ENCODE results near the gene AGRP. TPM values are rescaled to one million over a fixed set of nuclear protein-coding genes. Genes with fewer than 3 reads are reported as not detected.
A peak's percentile ranks its signal among the peaks of the same experiment; 100 is the strongest.

Gene AGRP
- total and polyA plus RNA-seq, 5 donors from 2014 or later: not detected

DNA sequence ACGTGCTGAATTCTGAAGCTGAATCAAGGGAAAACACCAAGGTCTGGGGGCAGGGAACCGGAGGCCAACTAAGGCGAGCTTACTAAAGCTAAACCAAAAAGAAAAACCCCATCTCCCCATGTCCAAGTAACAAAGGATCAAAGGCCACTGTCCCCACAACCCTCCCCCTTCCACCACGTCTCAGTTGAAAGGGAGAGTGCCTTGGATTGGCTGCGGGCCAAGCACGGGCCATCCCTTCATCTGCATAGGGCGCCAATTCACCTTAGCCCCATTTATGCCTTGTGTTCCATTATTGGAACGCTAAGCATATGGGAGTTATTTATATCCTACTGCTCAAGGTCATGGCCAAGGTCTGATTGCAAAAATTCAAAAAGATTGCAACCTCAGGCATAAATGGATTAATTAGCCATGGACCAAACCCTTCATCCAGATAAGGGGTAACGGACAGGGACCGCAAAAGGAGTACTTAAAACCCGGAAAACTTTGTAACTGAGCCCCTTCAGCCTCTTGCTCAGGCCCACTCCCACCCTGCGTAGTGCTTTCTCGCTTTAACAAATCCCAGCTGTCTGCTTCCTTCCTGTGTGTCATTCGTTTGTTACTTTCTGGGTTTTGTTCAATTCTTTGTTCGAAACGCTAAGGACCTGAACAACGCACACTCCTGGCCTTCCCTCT is 1.6 kb downstream of the AGRP start:
- Histone ChIP-seq H3K9me3 (ENCODE audit: control insufficient read depth in 2 of 2, low read length in 2 of 2) (no peaks in the 10 kb centered on the region), H3K27ac (ENCODE audit: insufficient read depth, low read length, poor library complexity, severe bottlenecking) (peak overlapping the region; percentile 98), H3K36me3 (ENCODE audit: control insufficient read depth, insufficient read depth, low read length) (peaks cover 14% of the 10 kb centered on the region), H3K4me1 (ENCODE audit: control insufficient read depth, insufficient read depth, low read length, poor library complexity, severe bottlenecking) (peaks cover 37% of the 10 kb centered on the region), H3K27me3 (ENCODE audit: control insufficient read depth, insufficient read depth, low read length) (no peaks in the 10 kb centered on the region), H3K4me3 (ENCODE audit: low read depth, low read length) (peak overlapping the region; percentile 95)
- Mint-ChIP-seq H3K27ac (peak overlapping the region; percentile 98 to 100 (median 99)), H3K27me3 (peaks cover 6% of the 10 kb centered on the region), H3K4me1 (peaks cover 10 to 64% (median 36%) of the 10 kb centered on the region in 4 donors), H3K36me3 (peaks cover 3% of the 10 kb centered on the region), H3K4me3 (peak overlapping the region; percentile 97 to 99 (median 99)), H3K9me3 (no peaks in the 10 kb centered on the region)
- DNase-seq (peak; percentile 22 to 64 (median 32)), ATAC-seq (ENCODE audit: low read depth in 2 of 2) (no peak)

DNA sequence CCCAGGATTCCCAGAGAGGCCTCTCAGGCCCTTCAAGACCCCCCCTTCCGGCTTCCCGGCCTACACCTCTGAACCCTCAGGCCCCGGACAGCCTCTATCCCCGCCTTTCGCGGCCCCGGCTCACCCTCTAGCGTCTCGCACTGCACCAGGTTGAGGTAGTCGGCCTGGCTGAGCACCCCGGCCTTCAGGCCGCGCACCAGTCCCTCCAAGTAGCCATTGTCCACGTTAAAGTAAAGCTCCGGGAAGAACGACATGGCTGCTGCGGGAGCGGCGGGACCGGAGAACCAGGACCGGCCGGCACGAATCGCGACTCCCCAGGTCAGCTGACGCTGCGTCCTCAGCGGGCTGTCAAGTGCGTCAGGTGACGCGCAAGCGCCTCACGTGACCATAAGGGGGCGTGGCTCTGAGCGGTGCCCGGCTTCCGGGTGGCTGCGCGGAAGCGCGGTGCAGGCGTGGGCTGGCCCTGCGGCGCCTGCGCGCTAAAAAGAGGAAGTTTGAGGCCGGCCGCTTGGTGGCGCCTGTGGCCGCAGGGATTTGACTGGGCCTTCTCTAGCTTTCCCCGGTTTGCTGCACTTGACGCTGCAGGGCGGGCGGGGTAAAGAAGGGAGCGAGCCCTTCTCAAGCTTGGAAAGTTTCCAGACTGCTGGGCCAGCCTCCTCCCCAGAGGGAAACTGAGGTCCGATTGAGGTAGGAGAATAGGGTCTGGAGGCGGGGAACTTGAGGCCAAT is 2.4 kb downstream of the AGRP start, which contains the start of gene ATP6V0D1:
Gene ATP6V0D1, minus strand, starts transcription at position 325 of the 728 bp plus-strand sequence. Its CDS starts 71 bp downstream, at position 254.
- H3K4me3 Mint-ChIP-seq: peak within 1 kb of the TSS; percentile 97 to 99 (median 99)
- H3K4me1 Mint-ChIP-seq: peaks cover 10 to 71% (median 37%) of the 10 kb centered on the region in 4 donors
- peaks cover 12% of the 10 kb centered on the region for H3K36me3 ChIP-seq (ENCODE audit: control insufficient read depth, insufficient read depth, low read length)
- H3K27me3 Mint-ChIP-seq: peaks cover 6% of the 10 kb centered on the region
- H3K4me1 ChIP-seq (ENCODE audit: control insufficient read depth, insufficient read depth, low read length, poor library complexity, severe bottlenecking): peaks cover 37% of the 10 kb centered on the region
- H3K36me3 Mint-ChIP-seq: peaks cover 3% of the 10 kb centered on the region
- H3K4me3 ChIP-seq (ENCODE audit: low read depth, low read length): peak within 1 kb of the TSS; percentile 95
- peak within 1 kb of the TSS; percentile 98 for H3K27ac ChIP-seq (ENCODE audit: insufficient read depth, low read length, poor library complexity, severe bottlenecking)
- H3K27me3 ChIP-seq (ENCODE audit: control insufficient read depth, insufficient read depth, low read length): no peaks in the 10 kb centered on the region
- H3K9me3 ChIP-seq (ENCODE audit: control insufficient read depth in 2 of 2, low read length in 2 of 2): no peaks in the 10 kb centered on the region
- DNase-seq (peak; percentile 99), ATAC-seq (ENCODE audit: low read depth in 2 of 2) (peak; percentile 87 to 91)
- no peaks in the 10 kb centered on the region for H3K9me3 Mint-ChIP-seq
- peak within 1 kb of the TSS; percentile 98 to 100 (median 99) for H3K27ac Mint-ChIP-seq

DNA sequence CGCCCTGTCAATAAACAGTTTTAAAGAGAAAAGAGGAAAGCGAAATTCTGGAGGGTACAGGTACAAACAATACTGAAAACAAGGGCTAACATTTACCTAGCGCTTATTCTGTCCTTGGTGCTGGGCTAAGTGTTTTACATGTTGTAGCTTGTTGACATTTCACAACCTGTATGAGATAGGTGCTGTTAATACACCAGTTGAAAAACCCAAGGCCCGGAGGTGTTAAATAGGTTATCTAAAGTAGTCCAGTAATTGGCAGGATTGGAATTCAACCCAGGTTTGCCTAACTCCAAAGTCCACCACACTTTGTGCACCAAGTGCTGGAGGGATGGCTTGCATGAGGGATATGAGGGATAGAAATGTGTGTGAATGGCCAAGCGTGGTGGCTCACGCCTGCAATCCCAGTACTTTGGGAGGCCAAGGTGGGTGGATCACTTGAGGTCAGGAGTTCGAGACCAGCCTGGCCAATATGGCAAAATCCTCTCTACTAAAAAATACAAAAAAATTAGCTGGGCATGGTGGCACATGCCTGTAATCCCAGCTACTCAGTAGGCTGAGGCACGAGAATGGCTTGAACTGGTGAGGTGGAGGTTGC is 5.3 kb downstream of the AGRP start:
- no peak overlapping the region for H3K27ac ChIP-seq (ENCODE audit: insufficient read depth, low read length, poor library complexity, severe bottlenecking)
- no peaks in the 10 kb centered on the region for H3K9me3 ChIP-seq (ENCODE audit: control insufficient read depth in 2 of 2, low read length in 2 of 2)
- no peak overlapping the region for H3K4me3 ChIP-seq (ENCODE audit: low read depth, low read length)
- H3K4me1 ChIP-seq (ENCODE audit: control insufficient read depth, insufficient read depth, low read length, poor library complexity, severe bottlenecking): peaks cover 32% of the 10 kb centered on the region
- Mint-ChIP-seq H3K27ac (peak overlapping the region in 2 of 3 donors; percentile 13 to 41), H3K27me3 (peaks cover 6% of the 10 kb centered on the region), H3K9me3 (no peaks in the 10 kb centered on the region), H3K4me1 (peaks cover 10 to 77% (median 47%) of the 10 kb centered on the region in 4 donors), H3K4me3 (peak overlapping the region; percentile 48 to 87 (median 61)), H3K36me3 (peaks cover 11% of the 10 kb centered on the region)
- no peak for ATAC-seq (ENCODE audit: low read depth in 2 of 2)
- no peaks in the 10 kb centered on the region for H3K27me3 ChIP-seq (ENCODE audit: control insufficient read depth, insufficient read depth, low read length)
- no peak for DNase-seq
- H3K36me3 ChIP-seq (ENCODE audit: control insufficient read depth, insufficient read depth, low read length): peaks cover 10% of the 10 kb centered on the region

DNA sequence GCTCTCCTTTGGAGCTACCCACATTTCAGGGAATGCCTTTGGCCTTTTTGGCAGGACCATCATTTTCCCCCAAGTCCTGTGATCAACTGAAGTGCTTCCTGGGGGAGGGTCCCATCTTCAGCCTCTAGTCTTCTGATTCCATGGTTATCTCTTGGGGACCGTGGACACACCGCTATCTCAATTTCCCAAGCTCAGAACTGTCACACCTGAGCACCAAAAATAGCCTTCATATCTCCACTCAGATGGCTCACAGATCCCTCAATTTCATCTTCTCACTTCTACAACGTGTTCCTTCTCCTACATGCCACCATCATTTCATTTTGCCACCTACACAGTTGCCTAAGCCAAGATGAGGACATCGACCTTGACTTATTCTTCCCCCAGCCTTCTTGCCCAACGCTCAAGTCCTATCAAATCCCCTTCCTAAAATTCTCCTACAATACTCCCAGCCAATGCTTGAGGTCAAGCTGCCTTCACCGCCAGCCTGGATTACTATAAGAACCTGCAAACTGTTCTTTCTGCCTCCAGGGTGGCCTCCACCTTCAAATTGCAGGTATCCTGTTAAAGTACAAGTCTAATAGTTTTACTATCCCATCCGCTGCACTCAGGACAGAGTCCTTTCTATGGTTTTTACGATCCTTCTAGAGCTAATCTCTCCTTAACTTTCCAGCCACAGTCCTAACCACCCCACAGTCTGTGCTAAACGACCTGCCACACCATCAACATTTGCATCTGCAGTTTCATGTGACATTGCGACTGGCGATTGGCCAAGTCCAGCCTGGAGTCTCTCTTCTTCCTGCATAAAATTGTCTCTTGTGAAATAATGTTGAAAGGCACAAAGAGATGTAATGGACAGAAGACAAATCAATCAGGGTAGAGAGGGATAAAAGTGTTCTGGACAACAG is 8.5 kb downstream of the AGRP start:
- Histone ChIP-seq H3K36me3 (ENCODE audit: control insufficient read depth, insufficient read depth, low read length) (peaks cover 10% of the 10 kb centered on the region), H3K27ac (ENCODE audit: insufficient read depth, low read length, poor library complexity, severe bottlenecking) (no peak overlapping the region), H3K9me3 (ENCODE audit: control insufficient read depth in 2 of 2, low read length in 2 of 2) (no peaks in the 10 kb centered on the region), H3K4me3 (ENCODE audit: low read depth, low read length) (no peak overlapping the region), H3K27me3 (ENCODE audit: control insufficient read depth, insufficient read depth, low read length) (no peaks in the 10 kb centered on the region), H3K4me1 (ENCODE audit: control insufficient read depth, insufficient read depth, low read length, poor library complexity, severe bottlenecking) (peaks cover 8% of the 10 kb centered on the region)
- peaks cover 8 to 74% (median 46%) of the 10 kb centered on the region in 4 donors for H3K4me1 Mint-ChIP-seq
- H3K27ac Mint-ChIP-seq: peak overlapping the region in 1 of 3 donors; percentile 59
- peaks cover 15% of the 10 kb centered on the region for H3K36me3 Mint-ChIP-seq
- ATAC-seq (ENCODE audit: low read depth in 2 of 2) (no peak), DNase-seq (no peak)
- no peaks in the 10 kb centered on the region for H3K9me3 Mint-ChIP-seq
- H3K27me3 Mint-ChIP-seq: no peaks in the 10 kb centered on the region
- H3K4me3 Mint-ChIP-seq: peak overlapping the region in 1 of 4 donors; percentile 3

DNA sequence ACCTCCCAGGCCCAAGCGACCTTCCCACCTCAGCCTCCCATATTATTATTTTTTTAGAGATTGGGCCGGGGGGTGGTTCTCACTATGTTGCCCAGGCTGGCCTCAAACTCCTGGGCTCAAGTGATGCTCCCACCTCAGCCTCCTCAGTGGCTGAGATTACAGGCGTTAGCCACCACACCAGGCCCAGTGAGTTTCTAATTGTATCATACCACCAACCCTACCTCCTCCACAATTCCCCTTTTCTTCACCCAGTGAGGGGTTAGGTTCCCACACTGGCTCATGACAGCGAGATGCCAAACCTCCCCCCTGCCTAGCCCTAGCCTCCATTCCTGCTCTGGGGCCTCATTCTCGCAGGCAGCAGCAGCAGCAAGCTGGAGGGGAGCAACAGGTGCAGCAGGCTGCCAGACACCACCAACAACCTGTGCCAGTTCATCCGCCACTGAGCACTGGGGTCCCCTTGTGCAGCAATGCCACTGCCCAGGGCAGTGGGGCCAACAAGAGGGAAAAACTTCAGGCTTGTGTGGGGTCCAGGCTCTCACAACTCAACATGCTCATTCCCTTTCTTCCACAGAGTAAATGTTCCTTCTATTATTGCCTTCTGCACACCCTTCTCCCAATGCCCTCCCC is 11.5 kb downstream of the AGRP start:
- no peak for DNase-seq
- no peak overlapping the region for H3K4me3 ChIP-seq (ENCODE audit: low read depth, low read length)
- no peaks in the 10 kb centered on the region for H3K9me3 ChIP-seq (ENCODE audit: control insufficient read depth in 2 of 2, low read length in 2 of 2)
- H3K27ac ChIP-seq (ENCODE audit: insufficient read depth, low read length, poor library complexity, severe bottlenecking): no peak overlapping the region
- H3K4me1 ChIP-seq (ENCODE audit: control insufficient read depth, insufficient read depth, low read length, poor library complexity, severe bottlenecking): no peaks in the 10 kb centered on the region
- no peaks in the 10 kb centered on the region for H3K27me3 Mint-ChIP-seq
- ATAC-seq (ENCODE audit: low read depth in 2 of 2): no peak
- no peaks in the 10 kb centered on the region for H3K27me3 ChIP-seq (ENCODE audit: control insufficient read depth, insufficient read depth, low read length)
- H3K4me1 Mint-ChIP-seq: peaks cover 6 to 63% (median 37%) of the 10 kb centered on the region in 4 donors
- H3K4me3 Mint-ChIP-seq: peak overlapping the region in 1 of 4 donors; percentile 39
- peaks cover 10% of the 10 kb centered on the region for H3K36me3 ChIP-seq (ENCODE audit: control insufficient read depth, insufficient read depth, low read length)
- H3K27ac Mint-ChIP-seq: peak overlapping the region in 2 of 3 donors; percentile 36 to 76
- H3K9me3 Mint-ChIP-seq: no peaks in the 10 kb centered on the region
- H3K36me3 Mint-ChIP-seq: peaks cover 12% of the 10 kb centered on the region

DNA sequence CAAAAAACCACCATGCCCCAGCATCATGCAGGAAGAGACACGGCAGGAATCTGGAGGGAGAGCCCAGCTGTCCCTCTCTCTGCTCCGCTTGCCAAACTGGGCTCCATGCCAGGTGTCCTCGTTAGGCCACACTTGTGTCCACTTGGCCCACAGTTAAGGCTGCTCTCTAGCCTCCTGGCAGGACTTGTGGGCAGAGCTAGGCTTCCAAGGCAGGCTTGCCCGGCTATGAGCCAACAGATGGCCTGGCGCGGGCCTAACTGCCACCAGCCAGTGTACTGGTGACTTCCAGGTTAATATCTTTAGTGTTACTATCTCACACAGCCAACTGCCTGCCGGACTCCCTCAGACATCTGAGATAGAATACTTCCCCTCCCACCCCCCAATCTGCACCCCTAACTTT is 13.0 kb downstream of the AGRP start:
- H3K4me3 ChIP-seq (ENCODE audit: low read depth, low read length): no peak overlapping the region

More for the DNA sequence above, 13.0 kb downstream of the AGRP start:
- no peaks in the 10 kb centered on the region for H3K27me3 ChIP-seq (ENCODE audit: control insufficient read depth, insufficient read depth, low read length)
- H3K9me3 ChIP-seq (ENCODE audit: control insufficient read depth in 2 of 2, low read length in 2 of 2): no peaks in the 10 kb centered on the region
- peaks cover 6 to 67% (median 38%) of the 10 kb centered on the region in 4 donors for H3K4me1 Mint-ChIP-seq
- peaks cover 8% of the 10 kb centered on the region for H3K36me3 ChIP-seq (ENCODE audit: control insufficient read depth, insufficient read depth, low read length)
- ATAC-seq (ENCODE audit: low read depth in 2 of 2) (no peak), DNase-seq (no peak)
- H3K27ac ChIP-seq (ENCODE audit: insufficient read depth, low read length, poor library complexity, severe bottlenecking): no peak overlapping the region
- H3K4me1 ChIP-seq (ENCODE audit: control insufficient read depth, insufficient read depth, low read length, poor library complexity, severe bottlenecking): peaks cover 3% of the 10 kb centered on the region
- H3K9me3 Mint-ChIP-seq: no peaks in the 10 kb centered on the region
- peaks cover 12% of the 10 kb centered on the region for H3K36me3 Mint-ChIP-seq
- no peak overlapping the region for H3K4me3 Mint-ChIP-seq
- no peaks in the 10 kb centered on the region for H3K27me3 Mint-ChIP-seq
- peak overlapping the region in 1 of 3 donors; percentile 2 for H3K27ac Mint-ChIP-seq
